ENCODE results near the gene WDR75. TPM values are rescaled to one million over a fixed set of nuclear protein-coding genes. Genes with fewer than 3 reads are reported as not detected.
A peak's percentile ranks its signal among the peaks of the same experiment; 100 is the strongest.

Gene WDR75
- polyA plus RNA-seq (2013) = 46.1 TPM

DNA sequence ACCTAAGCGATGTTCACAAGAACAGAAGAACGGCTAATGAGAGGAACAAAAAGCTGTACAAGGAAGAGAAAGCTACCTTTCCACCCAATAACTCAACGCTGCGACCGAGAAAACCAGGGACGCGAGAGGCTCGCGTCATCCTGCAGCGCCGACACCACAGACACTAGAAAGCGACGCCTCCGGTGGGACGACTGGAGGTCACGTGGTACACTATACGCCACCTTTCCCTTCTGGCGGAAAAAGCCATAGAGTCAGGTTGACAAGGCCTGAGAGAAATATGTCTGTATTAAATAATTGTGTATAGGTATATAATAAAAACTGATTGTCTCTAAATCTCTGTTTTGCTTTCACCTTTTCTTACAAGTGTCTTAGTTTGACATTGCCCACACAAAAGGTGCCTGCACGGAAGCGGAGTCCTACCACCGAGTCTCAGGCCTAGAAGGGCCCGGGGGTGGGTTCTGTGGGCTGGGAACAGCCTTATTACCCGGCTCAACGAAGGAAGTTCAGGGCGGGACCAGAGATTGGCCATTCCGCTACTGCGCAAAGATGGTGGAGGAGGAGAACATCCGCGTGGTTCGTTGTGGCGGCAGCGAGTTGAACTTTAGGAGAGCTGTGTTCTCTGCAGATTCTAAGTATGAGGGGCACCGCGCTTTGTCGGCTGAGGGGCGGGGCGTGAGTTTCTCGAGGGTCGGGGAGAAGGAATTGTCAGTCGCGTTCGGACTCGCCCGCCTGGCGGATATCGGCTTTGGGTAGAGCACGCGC is at the start of gene WDR75:
TSS of gene WDR75 (plus strand) at position 528 of the 762 bp plus-strand sequence. CDS start at position 547, 19 bp downstream.
- Histone ChIP-seq H3K27me3 (replicated peaks in 2 of 5; ENCODE audit: control insufficient read depth in 4 of 5, insufficient read depth in 5 of 5, low read length in 4 of 5) (no peaks in the 10 kb centered on the region), H3K27ac (ENCODE audit: insufficient read depth in 1 of 2, low read depth in 1 of 2, low read length in 2 of 2, poor library complexity in 1 of 2, severe bottlenecking in 2 of 2) (peak within 1 kb of the TSS; percentile 92 to 95), H3K4me1 (ENCODE audit: control extremely low read depth in 1 of 4, control insufficient read depth in 4 of 4, insufficient read depth in 4 of 4, low read length in 3 of 4) (peaks cover 5 to 33% (median 19%) of the 10 kb centered on the region in 4 experiments), H3K36me3 (ENCODE audit: control insufficient read depth in 4 of 4, insufficient read depth in 4 of 4, low read length in 3 of 4) (peaks cover 0 to 18% (median 3%) of the 10 kb centered on the region in 4 experiments), H3K9me3 (ENCODE audit: control extremely low read depth in 1 of 5, control insufficient read depth in 4 of 5, insufficient read depth in 2 of 5, low read depth in 1 of 5, low read length in 4 of 5) (no peaks in the 10 kb centered on the region), H3K4me3 (ENCODE audit: control insufficient read depth in 1 of 7, extremely low read depth in 1 of 7, insufficient read depth in 4 of 7, low read depth in 2 of 7, low read length in 6 of 7) (peak within 1 kb of the TSS; percentile 73 to 99 (median 93))
- DNase-seq = peak; percentile 94 to 97 (median 97)
- WGBS (ENCODE audit: insufficient coverage) = under 1% methylated on average over 35 of the region's 48 CpGs
- ChIA-PET CTCF (no interaction called here), POLR2A (no interaction called here)

DNA sequence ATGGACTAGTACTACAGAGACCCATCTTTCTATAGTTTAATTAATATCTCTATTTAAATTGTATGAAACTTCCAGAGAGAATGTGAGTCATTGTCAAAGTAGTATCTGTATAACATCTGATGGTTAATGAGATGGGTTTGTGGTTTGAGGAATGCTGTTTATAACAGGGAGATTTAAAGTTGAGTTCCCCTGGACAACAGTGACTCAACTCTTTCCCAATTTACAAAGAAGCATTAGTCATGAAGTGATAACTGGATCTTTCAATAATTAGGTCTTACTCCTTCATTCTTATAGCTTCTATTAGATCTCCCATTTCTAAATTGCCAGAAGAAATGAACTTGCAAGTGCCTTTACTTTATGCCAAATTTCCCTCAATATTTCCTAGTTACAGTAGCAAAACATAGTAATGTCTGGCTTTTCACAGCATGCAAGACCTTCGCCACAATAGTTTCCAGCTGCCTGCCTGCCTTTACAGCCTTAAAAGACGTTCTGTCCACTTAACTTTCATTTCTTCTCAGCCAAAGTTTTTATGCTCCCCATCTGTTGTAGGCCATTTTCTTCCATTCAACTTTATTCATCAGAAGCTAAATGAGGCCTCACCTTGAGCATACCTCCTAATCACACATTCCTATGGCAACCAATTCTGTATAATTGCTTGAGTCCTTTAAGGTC is 47.7 kb upstream of the WDR75 start:
- no peaks in the 10 kb centered on the region for H3K9me3 ChIP-seq (ENCODE audit: control extremely low read depth in 1 of 5, control insufficient read depth in 4 of 5, insufficient read depth in 2 of 5, low read depth in 1 of 5, low read length in 4 of 5)
- CTCF ChIA-PET = no interaction called here
- DNase-seq = no peak
- H3K4me3 ChIP-seq (ENCODE audit: control insufficient read depth in 1 of 7, extremely low read depth in 1 of 7, insufficient read depth in 4 of 7, low read depth in 2 of 7, low read length in 6 of 7) = no peak overlapping the region
- H3K27ac ChIP-seq (ENCODE audit: insufficient read depth in 1 of 2, low read depth in 1 of 2, low read length in 2 of 2, poor library complexity in 1 of 2, severe bottlenecking in 2 of 2) = no peak overlapping the region
- POLR2A ChIA-PET = no interaction called here
- WGBS (ENCODE audit: insufficient coverage) = 93% methylated on average over 2 of the region's 2 CpGs
- no peaks in the 10 kb centered on the region for H3K4me1 ChIP-seq (ENCODE audit: control extremely low read depth in 1 of 4, control insufficient read depth in 4 of 4, insufficient read depth in 4 of 4, low read length in 3 of 4)
- H3K36me3 ChIP-seq (ENCODE audit: control insufficient read depth in 4 of 4, insufficient read depth in 4 of 4, low read length in 3 of 4) = no peaks in the 10 kb centered on the region
- H3K27me3 ChIP-seq (replicated peaks in 2 of 5; ENCODE audit: control insufficient read depth in 4 of 5, insufficient read depth in 5 of 5, low read length in 4 of 5) = no peaks in the 10 kb centered on the region

DNA sequence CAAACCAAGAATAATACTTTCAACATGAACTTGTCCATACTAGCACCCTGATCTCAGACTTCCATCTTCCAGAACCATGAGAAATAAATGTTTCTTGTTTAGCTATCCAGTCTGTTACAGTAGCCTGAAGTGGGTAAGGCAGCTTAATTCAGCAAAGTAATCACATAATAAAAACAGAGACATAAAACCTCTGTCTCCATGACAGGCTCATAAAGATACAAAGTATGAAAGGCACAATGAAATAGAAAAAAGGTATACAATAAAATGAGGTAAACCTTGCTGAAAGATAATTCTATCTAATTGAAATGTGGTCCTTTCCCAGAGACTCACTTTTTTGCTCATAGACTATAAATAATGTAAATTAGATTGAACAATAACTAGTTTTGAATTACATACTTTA is 46.7 kb upstream of the WDR75 start:
- Histone ChIP-seq H3K36me3 (ENCODE audit: control insufficient read depth in 4 of 4, insufficient read depth in 4 of 4, low read length in 3 of 4) (no peaks in the 10 kb centered on the region), H3K27me3 (replicated peaks in 2 of 5; ENCODE audit: control insufficient read depth in 4 of 5, insufficient read depth in 5 of 5, low read length in 4 of 5) (no peaks in the 10 kb centered on the region), H3K4me3 (ENCODE audit: control insufficient read depth in 1 of 7, extremely low read depth in 1 of 7, insufficient read depth in 4 of 7, low read depth in 2 of 7, low read length in 6 of 7) (no peak overlapping the region), H3K9me3 (ENCODE audit: control extremely low read depth in 1 of 5, control insufficient read depth in 4 of 5, insufficient read depth in 2 of 5, low read depth in 1 of 5, low read length in 4 of 5) (no peaks in the 10 kb centered on the region), H3K27ac (ENCODE audit: insufficient read depth in 1 of 2, low read depth in 1 of 2, low read length in 2 of 2, poor library complexity in 1 of 2, severe bottlenecking in 2 of 2) (no peak overlapping the region), H3K4me1 (ENCODE audit: control extremely low read depth in 1 of 4, control insufficient read depth in 4 of 4, insufficient read depth in 4 of 4, low read length in 3 of 4) (no peaks in the 10 kb centered on the region)
- ChIA-PET POLR2A (no interaction called here), CTCF (no interaction called here)
- no peak for DNase-seq

DNA sequence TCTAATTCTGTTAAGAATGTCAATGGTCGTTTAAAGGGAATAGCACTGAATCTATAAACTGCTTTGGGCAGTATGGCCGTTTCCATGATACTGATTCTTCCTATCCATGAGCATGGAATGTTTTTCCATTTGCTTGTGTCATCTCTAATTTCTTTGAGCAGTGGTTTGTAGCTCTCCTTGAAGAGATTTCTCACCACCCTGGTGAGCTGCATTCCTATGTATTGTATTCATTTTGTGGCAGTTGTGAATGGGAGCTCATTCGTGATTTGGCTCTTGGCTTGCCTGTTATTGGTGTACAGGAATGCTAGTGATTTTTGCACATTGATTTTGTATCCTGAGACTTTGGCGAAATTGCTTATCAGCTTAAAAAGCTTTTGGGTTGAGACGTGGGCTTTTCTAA is 38.3 kb upstream of the WDR75 start:
- POLR2A ChIA-PET = no interaction called here
- 100% methylated on average over 2 of the region's 5 CpGs for WGBS (ENCODE audit: insufficient coverage)
- Histone ChIP-seq H3K9me3 (ENCODE audit: control extremely low read depth in 1 of 5, control insufficient read depth in 4 of 5, insufficient read depth in 2 of 5, low read depth in 1 of 5, low read length in 4 of 5) (no peaks in the 10 kb centered on the region), H3K4me3 (ENCODE audit: control insufficient read depth in 1 of 7, extremely low read depth in 1 of 7, insufficient read depth in 4 of 7, low read depth in 2 of 7, low read length in 6 of 7) (no peak overlapping the region), H3K4me1 (ENCODE audit: control extremely low read depth in 1 of 4, control insufficient read depth in 4 of 4, insufficient read depth in 4 of 4, low read length in 3 of 4) (peaks cover 0 to 4% (median 0%) of the 10 kb centered on the region in 4 experiments), H3K36me3 (ENCODE audit: control insufficient read depth in 4 of 4, insufficient read depth in 4 of 4, low read length in 3 of 4) (no peaks in the 10 kb centered on the region), H3K27me3 (replicated peaks in 2 of 5; ENCODE audit: control insufficient read depth in 4 of 5, insufficient read depth in 5 of 5, low read length in 4 of 5) (no peaks in the 10 kb centered on the region), H3K27ac (ENCODE audit: insufficient read depth in 1 of 2, low read depth in 1 of 2, low read length in 2 of 2, poor library complexity in 1 of 2, severe bottlenecking in 2 of 2) (no peak overlapping the region)
- DNase-seq = no peak
- CTCF ChIA-PET = interaction anchor here (1.5 kb wide), 1 partner anchor 19 kb away, joined by 4 read pairs; no protein-coding TSS in a partner anchor

DNA sequence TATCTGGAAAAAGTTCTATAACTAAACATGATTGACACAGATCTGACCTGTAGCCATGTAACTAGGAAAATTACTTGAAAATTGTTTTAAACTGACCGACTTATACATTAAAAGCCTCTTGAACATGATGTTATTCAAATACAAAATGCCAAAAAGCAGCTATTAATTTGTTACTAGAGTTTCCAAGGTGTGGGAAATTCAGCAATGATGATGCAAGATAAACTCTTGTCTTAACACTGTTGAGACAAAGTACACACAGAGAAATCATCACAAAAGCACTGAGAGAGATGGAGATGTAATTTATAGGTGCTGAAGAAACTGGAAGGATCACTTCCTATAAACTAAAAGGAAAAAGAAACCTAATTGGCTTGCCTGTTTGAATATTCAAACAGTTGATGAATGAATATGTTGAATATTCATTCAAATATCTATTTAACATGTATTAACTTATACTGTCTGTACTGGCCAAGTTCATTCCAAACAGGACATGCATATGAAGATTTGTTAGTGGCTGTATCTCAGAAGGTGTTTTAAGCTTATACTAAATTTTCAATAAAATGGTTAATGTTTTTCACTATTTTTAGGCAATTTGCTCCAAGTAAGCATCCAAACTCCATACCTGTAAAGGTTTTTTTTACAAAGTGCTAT is 34.6 kb upstream of the WDR75 start:
- Histone ChIP-seq H3K27me3 (replicated peaks in 2 of 5; ENCODE audit: control insufficient read depth in 4 of 5, insufficient read depth in 5 of 5, low read length in 4 of 5) (no peaks in the 10 kb centered on the region), H3K27ac (ENCODE audit: insufficient read depth in 1 of 2, low read depth in 1 of 2, low read length in 2 of 2, poor library complexity in 1 of 2, severe bottlenecking in 2 of 2) (no peak overlapping the region), H3K4me1 (ENCODE audit: control extremely low read depth in 1 of 4, control insufficient read depth in 4 of 4, insufficient read depth in 4 of 4, low read length in 3 of 4) (peaks cover 0 to 4% (median 0%) of the 10 kb centered on the region in 4 experiments), H3K9me3 (ENCODE audit: control extremely low read depth in 1 of 5, control insufficient read depth in 4 of 5, insufficient read depth in 2 of 5, low read depth in 1 of 5, low read length in 4 of 5) (no peaks in the 10 kb centered on the region), H3K4me3 (ENCODE audit: control insufficient read depth in 1 of 7, extremely low read depth in 1 of 7, insufficient read depth in 4 of 7, low read depth in 2 of 7, low read length in 6 of 7) (no peak overlapping the region), H3K36me3 (ENCODE audit: control insufficient read depth in 4 of 4, insufficient read depth in 4 of 4, low read length in 3 of 4) (no peaks in the 10 kb centered on the region)
- no CpG with 5 or more reads among the region's 1 CpG for WGBS (ENCODE audit: insufficient coverage)
- POLR2A ChIA-PET = no interaction called here
- CTCF ChIA-PET = interaction anchor here (1.0 to 1.3 kb wide), 2 partner anchors 312 to 1564 kb away, joined by 3 read pairs; no protein-coding TSS in a partner anchor
- no peak for DNase-seq

DNA sequence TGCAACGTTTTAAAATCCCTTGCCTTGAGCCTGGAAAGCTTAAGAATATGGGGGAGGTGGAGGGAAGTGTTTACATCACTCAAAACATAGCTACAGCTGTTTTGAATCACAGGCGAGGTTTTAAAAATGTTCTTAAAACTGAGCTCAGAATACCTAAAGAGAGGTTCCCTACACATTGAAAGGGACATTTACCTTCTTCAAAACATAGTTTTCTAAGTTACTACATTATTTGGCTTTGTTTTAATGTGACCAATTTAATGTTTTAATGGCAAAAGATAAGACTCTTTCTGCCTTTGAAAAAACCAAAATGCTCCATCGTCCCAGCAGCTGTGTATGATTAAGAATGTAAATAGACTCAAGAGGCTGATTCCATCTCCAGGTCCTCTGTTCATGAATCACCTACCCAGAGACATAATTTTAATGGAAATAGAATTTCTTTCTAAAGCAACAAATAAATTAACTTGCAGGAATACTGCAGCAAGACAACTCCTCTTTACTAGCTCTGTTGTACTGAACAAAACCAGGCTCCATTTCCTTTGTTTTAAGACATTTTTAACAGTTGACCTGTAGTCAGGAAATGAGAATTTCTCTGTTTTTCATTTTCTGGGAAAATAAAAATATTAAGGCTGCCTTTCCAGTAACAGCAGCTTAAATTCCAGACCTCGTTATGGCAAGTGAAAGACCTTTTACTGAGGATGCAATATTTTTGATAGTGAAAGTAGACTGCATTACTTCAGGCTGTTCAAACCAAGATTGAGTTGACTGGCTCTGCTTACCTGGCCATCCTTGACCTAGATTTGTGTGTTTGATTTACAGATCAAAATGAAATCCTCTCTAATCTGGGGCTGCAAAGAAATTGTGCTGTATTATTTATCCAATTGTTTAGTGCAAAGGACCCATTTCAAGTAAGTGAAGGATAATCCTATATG is 33.7 kb upstream of the WDR75 start:
- Histone ChIP-seq H3K36me3 (ENCODE audit: control insufficient read depth in 4 of 4, insufficient read depth in 4 of 4, low read length in 3 of 4) (no peaks in the 10 kb centered on the region), H3K27ac (ENCODE audit: insufficient read depth in 1 of 2, low read depth in 1 of 2, low read length in 2 of 2, poor library complexity in 1 of 2, severe bottlenecking in 2 of 2) (no peak overlapping the region), H3K4me1 (ENCODE audit: control extremely low read depth in 1 of 4, control insufficient read depth in 4 of 4, insufficient read depth in 4 of 4, low read length in 3 of 4) (peaks cover 0 to 4% (median 0%) of the 10 kb centered on the region in 4 experiments), H3K27me3 (replicated peaks in 2 of 5; ENCODE audit: control insufficient read depth in 4 of 5, insufficient read depth in 5 of 5, low read length in 4 of 5) (no peaks in the 10 kb centered on the region), H3K9me3 (ENCODE audit: control extremely low read depth in 1 of 5, control insufficient read depth in 4 of 5, insufficient read depth in 2 of 5, low read depth in 1 of 5, low read length in 4 of 5) (no peaks in the 10 kb centered on the region), H3K4me3 (ENCODE audit: control insufficient read depth in 1 of 7, extremely low read depth in 1 of 7, insufficient read depth in 4 of 7, low read depth in 2 of 7, low read length in 6 of 7) (no peak overlapping the region)
- no peak for DNase-seq
- POLR2A ChIA-PET = no interaction called here
- CTCF ChIA-PET = interaction anchor here (0.8 to 1.3 kb wide), 2 partner anchors 882 to 1564 kb away, joined by 3 read pairs; no protein-coding TSS in a partner anchor
- WGBS (ENCODE audit: insufficient coverage) = 67% methylated on average over 1 of the region's 4 CpGs

Measured in common myeloid progenitor, CD34-positive (primary cell).